Cardiac septum (tissue), 1 donor: ENCODE data around the gene HOXC9. TPM values are rescaled to one million over a fixed set of nuclear protein-coding genes. Genes with fewer than 3 reads are reported as not detected.

Source experiments
- DNase-seq: peaks from one replicate; pipeline ENCODE4 v3.0.0-alpha.2; 2020; ENCODE audit warnings: low spot score
- intact Hi-C: fragments of 100-400 bp; cut with DNase I; formaldehyde crosslinking; loops from one replicate; pipeline ENCODE4 v1.14.0; 2022
- total RNA-seq: library from RNA; stranded (reverse); fragmentation: NEBNext Ultra II Directional; extraction: Animal tissue kit (Norgen Biotek cat#: 25700); gene quantifications from one replicate; pipeline ENCODE4 v1.2.1, GENCODE V29; 2021
- donor health status: DM: no; HTN: no; CAD: no.

HOXC9 gene
- total RNA-seq, 1 donor from 2014 or later, result not detected

GRCh38 chr12:53984901-53985691 is 14.9 kb upstream of the HOXC9 start, which contains the start of gene HOXC10:
TSS of gene HOXC10 (plus strand) at chr12:53985146. CDS start at chr12:53985260, 114 bp downstream.
- DNase-seq, result no peak
- intact Hi-C loops, result no loop called here

GRCh38 chr12:53985692-53985993 is 14.3 kb upstream of the HOXC9 start:
- intact Hi-C loops, result no loop called here
- DNase-seq, result no peak

DNA sequence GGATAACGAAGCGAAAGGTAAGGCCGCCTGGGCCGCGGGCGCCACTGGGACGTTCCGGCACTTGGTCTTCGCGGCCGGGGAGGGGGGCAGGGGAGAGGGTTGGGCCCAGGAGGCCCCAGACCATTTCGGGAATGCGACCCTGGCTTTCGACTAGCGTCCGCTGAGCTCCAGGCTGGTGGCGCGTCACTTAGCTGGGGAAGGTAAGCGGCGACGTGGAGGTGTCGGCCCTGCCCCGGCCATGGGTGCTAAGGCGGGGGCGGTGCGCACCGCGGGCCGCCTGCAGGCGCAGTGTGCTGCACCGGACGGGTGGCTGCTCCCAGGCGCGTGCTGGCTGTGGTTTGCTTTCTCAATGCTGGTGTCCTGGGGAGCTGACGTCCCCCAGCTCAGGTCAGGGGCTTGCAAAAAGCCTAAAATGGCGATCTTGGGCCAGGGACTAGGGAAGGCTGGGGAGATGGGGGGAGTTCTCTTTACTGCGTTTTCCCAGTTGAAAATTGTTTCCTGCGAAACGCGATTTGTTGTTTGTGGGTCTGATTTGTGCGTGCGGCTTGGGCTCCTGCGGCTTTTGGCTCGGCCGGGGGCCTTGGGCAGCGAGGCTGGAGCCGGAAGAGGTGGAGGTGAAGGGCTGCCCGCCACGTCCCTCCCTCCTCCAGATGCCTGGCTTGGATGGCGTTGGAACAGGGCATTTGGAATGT is 13.8 kb upstream of the HOXC9 start:
- intact Hi-C loops, result no loop called here
- DNase-seq, result no peak

GRCh38 chr12:53986686-53987483 is 13.1 kb upstream of the HOXC9 start:
- intact Hi-C loops, result no loop called here
- DNase-seq, result no peak

DNA sequence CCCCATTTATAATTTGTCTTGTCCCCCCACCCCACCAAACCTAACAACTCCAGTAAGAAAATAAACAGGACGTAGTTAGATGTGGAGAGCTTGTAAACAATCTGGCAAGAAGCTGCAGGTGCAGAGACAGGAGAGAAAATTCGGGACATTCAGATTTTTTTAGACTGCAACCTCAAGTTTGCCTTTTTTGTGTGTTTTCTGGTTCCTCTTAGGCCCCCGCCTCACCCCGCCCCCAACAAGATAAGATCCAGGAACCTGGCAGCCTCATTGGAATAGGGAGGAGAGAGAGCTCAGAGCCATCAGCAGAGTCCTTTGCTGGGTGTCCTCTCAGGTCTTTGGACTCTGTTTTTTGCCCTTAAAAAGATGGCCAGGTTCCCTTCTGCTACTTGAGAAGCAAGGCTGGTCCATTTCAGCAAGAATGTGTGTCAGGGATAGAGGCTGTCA is 12.2 kb upstream of the HOXC9 start:
- DNase-seq, result no peak
- intact Hi-C loops, result no loop called here

DNA sequence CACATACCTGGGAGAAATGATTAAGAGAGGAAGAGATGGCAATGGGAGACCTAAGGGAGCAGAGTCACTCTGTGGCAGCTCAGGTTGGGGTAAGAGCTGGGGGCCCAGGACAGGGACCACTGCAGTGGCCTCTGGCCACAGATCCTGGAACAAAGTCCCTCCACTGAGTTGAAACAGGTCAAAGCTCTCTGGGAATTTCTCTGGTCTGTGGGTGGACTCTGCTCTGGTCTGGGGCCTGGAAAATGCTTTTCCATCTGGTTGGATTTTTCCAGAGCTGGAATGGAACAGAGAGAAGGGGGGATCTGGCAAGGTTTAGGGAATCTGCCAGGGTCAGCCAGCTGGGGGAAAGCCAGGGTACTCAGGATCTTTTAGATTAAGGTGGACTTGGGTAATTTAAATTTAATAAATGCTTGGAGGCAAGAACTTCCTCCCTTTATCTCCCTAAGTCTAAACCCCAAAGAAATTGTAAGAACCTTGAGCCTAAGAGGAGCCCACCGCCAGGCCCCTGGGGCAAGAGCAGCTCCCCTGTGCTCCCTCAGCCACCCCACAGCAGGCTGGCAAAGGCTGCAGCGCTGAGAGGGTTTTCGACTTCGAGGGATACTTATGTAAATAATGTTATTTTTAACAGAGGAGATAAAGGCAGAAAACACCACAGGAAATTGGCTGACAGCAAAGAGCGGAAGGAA is 11.3 kb upstream of the HOXC9 start:
- intact Hi-C loops, result no loop called here
- no peak for DNase-seq

DNA sequence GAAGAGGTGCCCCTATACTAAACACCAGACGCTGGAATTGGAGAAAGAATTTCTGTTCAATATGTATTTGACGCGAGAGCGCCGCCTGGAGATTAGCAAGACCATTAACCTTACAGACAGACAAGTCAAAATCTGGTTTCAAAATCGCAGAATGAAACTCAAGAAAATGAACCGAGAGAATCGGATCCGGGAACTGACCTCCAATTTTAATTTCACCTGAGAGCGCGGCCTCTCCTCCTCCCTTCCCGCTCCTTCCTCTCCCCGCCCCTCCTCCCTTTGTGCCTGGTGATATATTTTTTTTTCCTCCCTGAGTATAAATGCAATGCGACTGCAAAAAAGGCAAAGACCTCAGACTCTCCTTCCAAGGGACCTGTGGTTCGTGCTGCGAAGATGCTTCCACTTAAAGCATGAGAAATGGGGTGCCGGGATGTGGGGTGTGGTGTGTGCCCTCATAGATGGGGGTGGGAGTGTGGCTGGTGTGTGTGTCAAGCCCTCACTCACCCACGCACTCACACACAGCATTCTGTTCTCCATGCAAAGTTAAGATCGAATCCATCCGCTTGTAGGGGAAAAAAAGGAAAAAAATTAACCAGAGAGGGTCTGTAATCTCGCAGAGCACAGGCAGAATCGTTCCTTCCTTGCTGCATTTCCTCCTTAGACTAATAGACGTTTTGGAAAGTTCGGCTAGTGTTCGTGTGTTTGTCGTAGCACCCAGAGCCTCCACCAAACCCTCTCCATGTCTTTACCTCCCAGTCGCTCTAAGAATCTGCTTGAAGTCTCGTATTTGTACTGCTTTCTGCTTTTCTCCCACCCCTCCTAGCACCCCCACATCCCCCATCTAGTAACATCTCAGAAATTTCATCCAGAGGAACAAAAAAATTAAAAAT is 10.5 kb upstream of the HOXC9 start:
- intact Hi-C loops, result no loop called here
- no peak for DNase-seq

DNA sequence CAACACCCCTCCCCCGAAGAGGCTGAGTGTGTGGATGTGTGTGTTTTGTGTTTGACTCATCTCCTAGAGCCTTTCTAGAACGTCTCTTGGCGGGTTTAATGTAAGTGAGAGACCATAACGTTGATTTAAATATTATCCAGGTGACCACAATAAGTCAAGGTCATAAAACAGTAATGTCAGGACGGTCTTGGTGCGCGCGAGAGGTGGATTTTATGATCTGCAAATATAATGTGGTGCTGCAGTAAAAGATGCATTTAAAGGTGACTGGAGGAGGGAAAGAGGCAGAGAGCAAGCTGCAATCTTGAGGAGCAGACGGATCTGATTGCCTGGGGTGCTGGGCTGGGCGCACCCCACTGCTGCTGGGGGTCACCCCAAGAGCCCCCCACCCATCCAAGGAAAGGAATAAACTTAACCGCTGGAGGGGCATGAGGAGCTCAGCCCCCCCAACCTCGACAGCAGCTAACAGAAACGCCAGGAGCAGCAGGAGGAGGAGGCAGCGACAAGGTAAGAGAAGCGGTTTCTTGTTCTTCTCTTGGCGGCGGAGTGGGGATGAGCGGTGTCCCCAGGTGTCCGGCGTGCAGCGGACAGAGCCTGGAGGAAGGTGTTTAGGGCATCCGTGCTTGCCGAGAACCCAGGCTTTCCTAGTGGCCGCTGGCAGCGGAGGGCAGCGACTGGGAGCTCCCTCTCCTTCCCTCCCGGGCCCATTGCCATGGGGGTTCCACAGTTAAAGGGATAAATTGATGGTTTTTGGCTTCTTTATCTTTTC is 9.5 kb upstream of the HOXC9 start:
- intact Hi-C loops, result no loop called here
- DNase-seq, result no peak

DNA sequence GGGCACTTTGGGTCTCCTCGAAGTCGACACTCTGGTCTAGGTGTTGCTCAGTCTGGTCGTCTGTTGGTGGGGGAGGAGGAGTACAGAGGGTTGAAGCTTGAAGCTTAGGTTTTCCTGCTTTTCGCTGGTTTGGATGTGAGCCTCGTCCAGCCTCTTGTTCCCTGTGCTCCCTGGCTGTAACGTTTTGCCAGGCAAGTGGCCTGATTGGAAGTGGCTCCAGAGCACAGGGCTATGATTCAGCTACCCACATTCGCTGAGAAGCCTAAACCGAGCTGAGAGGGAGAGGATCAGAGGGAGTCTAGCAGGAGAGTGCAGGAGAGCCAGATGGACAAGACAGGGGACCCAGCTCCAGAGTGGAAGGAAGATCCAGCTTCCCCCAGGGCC is 8.9 kb upstream of the HOXC9 start:
- no peak for DNase-seq
- intact Hi-C loops, result no loop called here

- no peak for DNase-seq
- intact Hi-C loops, result no loop called here
Measured at GRCh38 chr12:53992377-53992889, 7.5 kb upstream of the HOXC9 start.

DNA sequence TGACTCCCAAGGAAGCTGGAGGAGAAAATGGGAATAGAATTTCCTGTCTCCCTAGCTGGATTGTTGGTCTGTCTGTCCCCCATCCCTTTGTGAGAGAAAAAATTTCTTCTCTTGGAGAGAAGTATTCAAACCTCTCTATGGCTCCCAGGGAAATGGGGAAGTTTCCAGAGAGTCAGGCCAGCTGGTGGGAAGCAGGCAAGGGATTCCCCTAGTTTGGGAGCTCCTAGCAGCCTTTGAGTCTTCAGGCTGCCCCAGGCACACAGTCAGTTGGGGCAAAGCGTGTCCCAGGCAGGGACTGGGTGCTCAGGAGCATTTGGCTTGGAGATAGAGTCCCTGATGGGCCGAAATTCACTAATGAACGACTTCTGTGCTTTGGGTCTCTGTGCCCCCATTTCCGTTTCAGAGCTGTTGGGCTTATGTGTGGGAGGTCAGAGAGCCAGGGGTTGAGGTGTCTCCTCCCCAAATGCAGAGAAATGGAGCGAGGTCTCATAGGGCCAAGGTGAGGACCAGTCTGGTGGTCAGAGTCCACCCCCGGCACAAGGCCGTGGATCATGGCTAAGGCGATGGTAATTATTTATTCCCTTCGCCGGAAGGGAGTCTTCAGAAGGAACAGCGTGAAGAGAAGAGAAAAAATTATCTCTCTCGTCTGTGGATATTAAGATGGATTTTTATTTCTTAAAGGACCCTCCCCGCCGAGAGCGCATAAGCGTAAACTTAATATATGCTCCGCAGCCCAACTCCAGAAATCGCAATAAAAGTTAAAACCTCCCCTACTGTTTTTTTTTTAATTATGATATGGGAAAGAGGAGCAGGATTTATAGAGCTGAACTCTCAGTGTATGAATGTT is 6.6 kb upstream of the HOXC9 start:
- no peak for DNase-seq
- intact Hi-C loops, result no loop called here

DNA sequence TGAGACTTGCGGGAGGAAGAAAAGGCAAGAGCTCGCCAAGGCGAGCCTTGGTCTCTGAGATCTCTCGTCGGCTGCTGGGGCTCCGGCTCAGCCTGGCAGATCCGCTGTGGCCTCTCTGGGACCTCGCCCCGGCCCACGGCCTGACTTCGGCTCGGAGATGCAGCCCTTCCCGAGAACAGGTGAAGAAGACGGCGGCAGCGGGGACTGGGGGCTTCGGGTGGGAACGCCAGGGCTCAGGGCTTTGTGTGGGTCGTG is 6.0 kb upstream of the HOXC9 start:
- DNase-seq, result no peak
- intact Hi-C loops, result no loop called here

DNA sequence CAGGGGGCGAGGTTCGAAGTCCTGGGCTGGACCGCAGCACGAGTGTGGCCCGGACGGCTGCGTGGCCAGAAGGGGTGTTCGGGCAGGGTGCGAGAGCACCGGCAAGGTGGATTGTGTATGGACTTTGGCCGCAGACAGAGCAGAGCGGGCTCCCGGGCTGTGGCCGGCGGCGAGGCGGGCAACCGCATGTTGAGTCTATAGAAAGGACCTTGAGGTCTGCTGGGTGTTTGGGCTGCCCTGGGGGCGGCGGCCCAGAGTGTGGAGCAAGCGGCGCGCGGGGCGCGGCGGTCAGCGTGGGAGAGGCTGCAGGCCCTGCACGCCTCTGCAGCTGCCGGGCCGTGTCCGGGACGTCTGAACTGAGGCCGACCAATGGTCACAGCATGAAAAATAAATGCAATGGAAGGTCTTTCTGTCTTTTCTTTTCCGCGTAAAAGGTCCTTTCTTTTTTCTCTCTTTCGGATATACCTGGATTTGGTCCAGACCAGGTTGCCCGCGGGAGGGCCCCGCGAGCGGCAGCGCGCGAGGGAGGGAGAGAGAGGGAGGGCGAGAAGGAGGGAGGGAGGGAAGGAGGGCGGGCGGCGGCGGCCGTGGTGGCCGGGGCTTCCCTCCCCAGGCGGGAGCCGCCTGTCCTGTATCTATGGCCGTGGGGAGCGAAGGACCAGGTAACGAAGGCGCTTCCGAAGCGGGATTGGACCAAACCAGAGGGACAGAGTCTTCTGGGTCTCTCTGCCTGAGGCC is 5.5 kb upstream of the HOXC9 start:
- DNase-seq, result no peak
- intact Hi-C loops, result no loop called here

GRCh38 chr12:53995002-53995377 is 5.0 kb upstream of the HOXC9 start:
- DNase-seq, result no peak
- intact Hi-C loops, result no loop called here

GRCh38 chr12:53995378-53996239 is 4.4 kb upstream of the HOXC9 start:
- intact Hi-C loops, result no loop called here
- DNase-seq, result no peak
